A549 (cell line): ENCODE results near the gene MGAT5. TPM values are rescaled to one million over a fixed set of nuclear protein-coding genes. Genes with fewer than 3 reads are reported as not detected.

Source experiments
- ATAC-seq, 2 experiments: fragments of 200-7000 bp in 1 of 2; fragments of >200 bp in 1 of 2; cut with Nextera tagmentation in 1 of 2; cut with Tn5 transposase in 1 of 2; 3 replicates each; pipeline versions ENCODE4 v1.8.0 to v1.9.1; 2018 to 2020; ENCODE audit warnings: mild to moderate bottlenecking in 1 of 2, moderate library complexity in 1 of 2
- CTCF ChIA-PET: fragments of 300-600 bp; sonication (Branson Sonifier 250); formaldehyde crosslinking; extraction: SDS; loops from one replicate; lab custom pipeline; 2021; ENCODE audit warnings: antibody characterized with exemption, inconsistent platforms; lab: Yijun Ruan, JAX
- POLR2A ChIA-PET: fragments of 350-600 bp; formaldehyde crosslinking; extraction: SDS; loops from one replicate; lab custom pipeline; 2021; ENCODE audit warnings: antibody characterized with exemption, inconsistent platforms; lab: Yijun Ruan, JAX
- DNase-seq, 2 experiments: peaks; one replicate each; pipeline versions ENCODE4 v3.0.0 to v3.0.0-alpha.2; 2011 to 2016; ENCODE audit warnings: low read depth in 1 of 2, low spot score in 1 of 2
- FAIRE-seq: peaks from 2 replicates; lab custom pipeline; 2011; peaks lifted over from hg19 to GRCh38; lab: Jason Lieb, UNC
- H3K27ac ChIP-seq, 2 experiments: fragments of >200 bp; sonication (Bioruptor Twin); formaldehyde crosslinking; 3 replicates each; pipeline ENCODE4 v1.5.1; 2016 to 2017
- H3K4me1 ChIP-seq: fragments of >200 bp; sonication (Bioruptor Twin); formaldehyde crosslinking; 3 replicates; pipeline ENCODE4 v1.6.1; 2016
- H3K4me2 ChIP-seq: fragments of >200 bp; sonication (Bioruptor Twin); formaldehyde crosslinking; 3 replicates; pipeline ENCODE4 v1.6.1; 2016
- H3K4me3 ChIP-seq: fragments of >200 bp; sonication (Bioruptor Twin); formaldehyde crosslinking; 3 replicates; pipeline ENCODE4 v1.5.1; 2016
- H3K9me3 ChIP-seq: fragments of >200 bp; sonication (Bioruptor Twin); formaldehyde crosslinking; 3 replicates; pipeline ENCODE4 v1.6.1; 2016
- BHLHE40 ChIP-seq: IDR thresholded peaks from 2 replicates; pipeline ENCODE4 v1.6.1; 2012; ENCODE audit warnings: low read depth, low read length, inconsistent platforms
- CHD2 ChIP-seq: fragments of 150-350 bp; IDR thresholded peaks from 2 replicates; pipeline ENCODE4 v1.6.1; 2014; ENCODE audit warnings: low read length; ENCODE audit not compliant: partially characterized antibody
- CHD4 ChIP-seq: fragments of 200-600 bp; sonication (generic); IDR thresholded peaks from 2 replicates; pipeline ENCODE4 v1.6.1; 2016; ENCODE audit warnings: antibody characterized with exemption, mild to moderate bottlenecking, borderline replicate concordance
- CTCF ChIP-seq: fragments of >200 bp; sonication (Bioruptor Twin); formaldehyde crosslinking; IDR thresholded peaks from 3 replicates; pipeline ENCODE4 v1.5.1; 2016
- E2F6 ChIP-seq: IDR thresholded peaks from 2 replicates; pipeline ENCODE4 v1.6.1; 2012; ENCODE audit warnings: low read depth, borderline replicate concordance
- ELK1 ChIP-seq: fragments of 150-350 bp; IDR thresholded peaks from 2 replicates; pipeline ENCODE4 v1.6.1; 2014; ENCODE audit warnings: low read depth, mild to moderate bottlenecking, low read length
- ESRRA ChIP-seq: fragments of 150-350 bp; IDR thresholded peaks from 2 replicates; pipeline ENCODE4 v1.6.1; 2014; ENCODE audit warnings: mild to moderate bottlenecking, low read length, borderline replicate concordance
- GATA3 ChIP-seq: IDR thresholded peaks from 2 replicates; pipeline ENCODE4 v1.6.1; 2012; ENCODE audit warnings: borderline replicate concordance
- HMGXB4 ChIP-seq: fragments of 250-450 bp; sonication (Bioruptor Pico); IDR thresholded peaks from 2 replicates; pipeline ENCODE4 v1.5.0; 2021; ENCODE audit warnings: mild to moderate bottlenecking, moderate library complexity, borderline replicate concordance
- HOXA7 ChIP-seq: fragments of 250-450 bp; sonication (Bioruptor Pico); IDR thresholded peaks from 2 replicates; pipeline ENCODE4 v1.5.0; 2020; ENCODE audit warnings: mild to moderate bottlenecking, moderate library complexity
- HOXB13 ChIP-seq: fragments of 250-450 bp; sonication (Bioruptor Pico); IDR thresholded peaks from 2 replicates; pipeline ENCODE4 v1.5.0; 2020; ENCODE audit warnings: low read depth, mild to moderate bottlenecking, moderate library complexity
- KDM5A ChIP-seq: fragments of 200-600 bp; sonication (generic); IDR thresholded peaks from 2 replicates; pipeline ENCODE4 v1.6.1; 2016; ENCODE audit warnings: antibody characterized with exemption, mild to moderate bottlenecking
- MAX ChIP-seq: IDR thresholded peaks from 2 replicates; pipeline ENCODE4 v1.6.1; 2012
- MYC ChIP-seq: IDR thresholded peaks from 2 replicates; pipeline ENCODE4 v1.6.1; 2012; ENCODE audit warnings: mild to moderate bottlenecking, inconsistent platforms, low read length, improper control_type of control experiment, borderline replicate concordance
- NFE2L2 ChIP-seq: fragments of 150-350 bp; conservative IDR thresholded peaks from 2 replicates; pipeline ENCODE4 v1.6.1; 2014; ENCODE audit warnings: low read length
- NPAS2 ChIP-seq: fragments of 250-450 bp; sonication (Bioruptor Pico); IDR thresholded peaks from 2 replicates; pipeline ENCODE4 v1.8.0; 2022; ENCODE audit warnings: mild to moderate bottlenecking, moderate library complexity, borderline replicate concordance
- PBX3 ChIP-seq: IDR thresholded peaks from 2 replicates; pipeline ENCODE4 v1.6.1; 2012
- PHF8 ChIP-seq: fragments of 200-600 bp; sonication (generic); IDR thresholded peaks from 2 replicates; pipeline ENCODE4 v1.6.1; 2016; ENCODE audit warnings: low read depth, mild to moderate bottlenecking, antibody characterized with exemption, moderate library complexity, borderline replicate concordance
- POLR2A ChIP-seq: IDR thresholded peaks from 2 replicates; pipeline ENCODE4 v1.6.1; 2012; ENCODE audit warnings: mild to moderate bottlenecking, low read length
- RAD21 ChIP-seq, 2 experiments: fragments of >200 bp in 1 of 2; sonication (Bioruptor Twin) in 1 of 2; formaldehyde crosslinking in 1 of 2; IDR thresholded peaks in 1 of 2; conservative IDR thresholded peaks in 1 of 2; 2 replicates in 1 of 2; 3 replicates in 1 of 2; pipeline ENCODE4 v1.6.1; 2012 to 2018; ENCODE audit warnings: inconsistent platforms in 1 of 2
- RARB ChIP-seq: fragments of 250-450 bp; sonication (Bioruptor Pico); IDR thresholded peaks from 2 replicates; pipeline ENCODE4 v1.8.0; 2021; ENCODE audit warnings: mild to moderate bottlenecking, moderate library complexity
- SMC3 ChIP-seq: fragments of >200 bp; sonication (Bioruptor Twin); formaldehyde crosslinking; IDR thresholded peaks from 3 replicates; pipeline ENCODE4 v1.6.1; 2018; ENCODE audit warnings: inconsistent platforms
- TFCP2L1 ChIP-seq: fragments of 250-450 bp; sonication (Bioruptor Pico); IDR thresholded peaks from 2 replicates; pipeline ENCODE4 v1.5.0; 2021; ENCODE audit warnings: mild to moderate bottlenecking
- ZSCAN20 ChIP-seq: fragments of 250-450 bp; sonication (Bioruptor Pico); IDR thresholded peaks from 2 replicates; pipeline ENCODE4 v1.8.0; 2022; ENCODE audit warnings: mild to moderate bottlenecking, moderate library complexity
- WGBS: methylation state at CpG from one replicate; pipeline ENCODE4 v1.1.6; 2017; ENCODE audit errors: missing lambda C conversion rate; 5-methylcytosine and 5-hydroxymethylcytosine counted together
- polyA plus RNA-seq, 4 experiments: library from polyadenylated mRNA; depleted of rRNA in 3 of 4; stranded (reverse); fragments of >200 nt; fragmentation: RNase III in 1 of 4; extraction: RNeasy Plus Mini Kit Qiagen cat#74134 plus additional on column Dnase treatment in 1 of 4; gene quantifications; 2 replicates in 3 of 4; 3 replicates in 1 of 4; pipeline ENCODE4 v1.2.3, GENCODE V29; 2011 to 2017

Gene MGAT5
- polyA plus RNA-seq, 2 of the 4 experiments (the other 2 are of a cell fraction) = 13.2 to 17.1 TPM

- POLR2A ChIA-PET = no interaction called here
- 94% methylated on average over 4 of the region's 4 CpGs for WGBS
- Histone ChIP-seq H3K4me3 (no peak overlapping the region), H3K9me3 (no peaks in the 10 kb centered on the region), H3K27ac (no peak overlapping the region), H3K4me2 (no peak overlapping the region), H3K4me1 (no peaks in the 10 kb centered on the region)
- no peak for TF ChIP-seq CHD2
- no peak for TF ChIP-seq KDM5A
- TF ChIP-seq E2F6 = no peak
- TF ChIP-seq PBX3 = no peak
- no peak for TF ChIP-seq SMC3
- no peak for TF ChIP-seq MYC
- TF ChIP-seq TFCP2L1 (CRISPR knock-in tag) = no peak
- no peak for TF ChIP-seq MAX
- TF ChIP-seq RAD21 (conservative IDR thresholded peaks at IDR 0.05 in 1 of 2, IDR thresholded peaks at IDR 0.05 in 1 of 2) = no peak
- TF ChIP-seq BHLHE40 = no peak
- TF ChIP-seq RARB (CRISPR knock-in tag) = no peak
- TF ChIP-seq NFE2L2 = no peak
- no peak for TF ChIP-seq ZSCAN20
- no peak for TF ChIP-seq CTCF
- TF ChIP-seq POLR2A = no peak
- no peak for TF ChIP-seq CHD4
- no peak for TF ChIP-seq HMGXB4
- no peak for TF ChIP-seq HOXA7
- TF ChIP-seq NPAS2 (CRISPR knock-in tag) = no peak
- TF ChIP-seq PHF8 = no peak
- no peak for FAIRE-seq
- CTCF ChIA-PET = interaction anchor here (1.1 to 1.4 kb wide), 2 partner anchors 10 to 188 kb away, joined by 3 read pairs; no protein-coding TSS in a partner anchor
- ATAC-seq = no peak
- no peak for DNase-seq
These were observed 28.9 kb downstream of the MGAT5 start for GRCh38 chr2:134282629-134283400.

GRCh38 chr2:134283661-134284060, 29.8 kb downstream of the MGAT5 start:
- DNase-seq = no peak
- ChIA-PET CTCF (interaction anchor here (0.6 to 1.4 kb wide), 3 partner anchors 11 to 197 kb away, joined by 3 read pairs; no protein-coding TSS in a partner anchor), POLR2A (no interaction called here)
- no peak for FAIRE-seq
- Histone ChIP-seq H3K4me3 (no peak overlapping the region), H3K4me1 (no peaks in the 10 kb centered on the region), H3K9me3 (no peaks in the 10 kb centered on the region), H3K27ac (no peak overlapping the region), H3K4me2 (no peak overlapping the region)
- ATAC-seq = no peak
- 96% methylated on average over 5 of the region's 5 CpGs for WGBS
- TF ChIP-seq RAD21 (conservative IDR thresholded peaks at IDR 0.05 in 1 of 2, IDR thresholded peaks at IDR 0.05 in 1 of 2) (no peak), NFE2L2 (no peak), ESRRA (no peak), E2F6 (no peak), ELK1 (no peak), HOXB13 (CRISPR knock-in tag) (no peak), RARB (CRISPR knock-in tag) (no peak), SMC3 (no peak), CHD4 (no peak), GATA3 (no peak), CTCF (no peak), MAX (no peak), KDM5A (no peak)
